H1 (cell line): ENCODE results near the gene ADRM1. TPM values are rescaled to one million over a fixed set of nuclear protein-coding genes. Genes with fewer than 3 reads are reported as not detected.

ENCODE experiments used
- CTCF ChIA-PET: fragments of 300-600 bp; sonication (Branson Sonifier 250); formaldehyde crosslinking; loops from one replicate; lab custom pipeline; 2021; ENCODE audit not compliant: partially characterized antibody; lab: Charles Lee
- POLR2A ChIA-PET: fragments of 300-600 bp; sonication (Branson Sonifier 250); formaldehyde crosslinking; loops from one replicate; lab custom pipeline; 2021; ENCODE audit warnings: inconsistent platforms; ENCODE audit not compliant: partially characterized antibody; lab: Charles Lee
- DNase-seq, 2 experiments: peaks; one replicate each; pipeline versions ENCODE4 v3.0.0 to v3.0.0-alpha.2; 2010 to 2022; ENCODE audit warnings: low spot score in 2 of 2, low read depth in 1 of 2, mixed read lengths in 1 of 2
- FAIRE-seq: peaks from 2 replicates; lab custom pipeline; 2011; peaks lifted over from hg19 to GRCh38; lab: Jason Lieb, UNC
- H2AFZ ChIP-seq: 2 replicates; pipeline ENCODE4 v1.8.1; 2012; ENCODE audit warnings: low read length, inconsistent platforms
- H2AK5ac ChIP-seq: 2 replicates; pipeline ENCODE4 v1.6.1; 2013; ENCODE audit warnings: low read depth, low read length
- H2BK120ac ChIP-seq: replicated peaks from 2 replicates; pipeline ENCODE3; 2013; ENCODE audit warnings: low read depth, low read length, inconsistent platforms
- H2BK12ac ChIP-seq: 2 replicates; pipeline ENCODE4 v1.6.1; 2013; ENCODE audit warnings: low read depth, low read length
- H2BK15ac ChIP-seq: 2 replicates; pipeline ENCODE4 v1.6.1; 2013; ENCODE audit warnings: low read length
- H2BK20ac ChIP-seq: 2 replicates; pipeline ENCODE4 v1.6.1; 2013; ENCODE audit warnings: low read length
- H2BK5ac ChIP-seq: 2 replicates; pipeline ENCODE4 v1.6.1; 2013; ENCODE audit warnings: low read depth, low read length
- H3K14ac ChIP-seq: 2 replicates; pipeline ENCODE4 v1.6.1; 2013; ENCODE audit warnings: inconsistent platforms; ENCODE audit not compliant: insufficient read length
- H3K18ac ChIP-seq: 2 replicates; pipeline ENCODE4 v1.6.1; 2013; ENCODE audit warnings: low read length; ENCODE audit errors: extremely low read depth
- H3K23ac ChIP-seq: 2 replicates; pipeline ENCODE4 v1.6.1; 2013; ENCODE audit warnings: inconsistent platforms; ENCODE audit not compliant: insufficient read length
- H3K23me2 ChIP-seq: 2 replicates; pipeline ENCODE4 v1.6.1; 2013; ENCODE audit warnings: low read depth, low read length
- H3K27ac ChIP-seq: 2 replicates; pipeline ENCODE4 v1.6.1; 2011; ENCODE audit warnings: low read depth, low read length, inconsistent platforms
- H3K27me3 ChIP-seq, 4 experiments: replicated peaks in 1 of 4; 1 replicate in 1 of 4; 2 replicates in 3 of 4; pipeline versions ENCODE4 v1.6.1 to v1.8.1; 2011 to 2013; ENCODE audit warnings: low read length in 3 of 4, mild to moderate bottlenecking in 3 of 4, inconsistent platforms in 2 of 4, mixed read lengths in 2 of 4, moderate library complexity in 1 of 4; ENCODE audit not compliant: control insufficient read depth in 3 of 4, insufficient read depth in 3 of 4; ENCODE audit errors: extremely low read depth in 1 of 4
- H3K36me3 ChIP-seq, 4 experiments: 2 replicates each; pipeline versions ENCODE4 v1.6.1 to v1.8.1; 2011 to 2013; ENCODE audit warnings: mild to moderate bottlenecking in 4 of 4, low read length in 3 of 4, moderate library complexity in 2 of 4, control low read depth in 1 of 4, inconsistent platforms in 1 of 4; ENCODE audit not compliant: insufficient read depth in 4 of 4, control insufficient read depth in 2 of 4
- H3K4ac ChIP-seq: replicated peaks from 2 replicates; pipeline ENCODE3; 2013; ENCODE audit warnings: low read length, low read depth, mixed read lengths, inconsistent platforms; ENCODE audit not compliant: insufficient read length
- H3K4me1 ChIP-seq, 4 experiments: replicated peaks in 1 of 4; 1 replicate in 1 of 4; 2 replicates in 3 of 4; pipeline versions ENCODE4 v1.6.1 to v1.8.1; 2011 to 2013; ENCODE audit warnings: low read length in 3 of 4, inconsistent platforms in 2 of 4, mixed read lengths in 1 of 4; ENCODE audit not compliant: insufficient read depth in 4 of 4, control insufficient read depth in 3 of 4
- H3K4me2 ChIP-seq, 2 experiments: 2 replicates each; pipeline versions ENCODE4 v1.6.1 to v1.8.1; 2011 to 2013; ENCODE audit warnings: low read depth in 2 of 2, low read length in 2 of 2, control low read depth in 1 of 2, inconsistent platforms in 1 of 2, mild to moderate bottlenecking in 1 of 2; ENCODE audit not compliant: insufficient read depth in 1 of 2
- H3K4me3 ChIP-seq, 4 experiments: fragments of 200-600, 300-600 bp in 1 of 4; sonication (generic), shearing (Covaris generic), sonication (Bioruptor Twin) in 1 of 4; 2 replicates each; pipeline versions ENCODE4 v1.5.1 to v1.8.1; 2011 to 2016; ENCODE audit warnings: low read length in 4 of 4, low read depth in 3 of 4, control low read depth in 2 of 4, inconsistent platforms in 2 of 4, mild to moderate bottlenecking in 2 of 4, mixed read lengths in 1 of 4, moderate library complexity in 1 of 4; ENCODE audit not compliant: insufficient read depth in 2 of 4; ENCODE audit errors: extremely low read depth in 1 of 4
- H3K56ac ChIP-seq: replicated peaks from 2 replicates; pipeline ENCODE3; 2013; ENCODE audit warnings: low read depth, mild to moderate bottlenecking, mixed read lengths, low read length, inconsistent platforms; ENCODE audit not compliant: insufficient read length
- H3K79me1 ChIP-seq: 2 replicates; pipeline ENCODE4 v1.6.1; 2013; ENCODE audit warnings: low read depth, low read length, control low read depth
- H3K79me2 ChIP-seq, 2 experiments: 2 replicates each; pipeline versions ENCODE4 v1.6.1 to v1.8.1; 2012 to 2013; ENCODE audit warnings: low read length in 2 of 2, mild to moderate bottlenecking in 2 of 2, inconsistent platforms in 1 of 2; ENCODE audit not compliant: insufficient read depth in 2 of 2, control insufficient read depth in 1 of 2
- H3K9ac ChIP-seq, 4 experiments: replicated peaks in 1 of 4; 1 replicate in 1 of 4; 2 replicates in 3 of 4; pipeline versions ENCODE4 v1.6.1 to v1.8.1; 2011 to 2013; ENCODE audit warnings: low read depth in 3 of 4, low read length in 3 of 4, control low read depth in 2 of 4, mild to moderate bottlenecking in 2 of 4, moderate library complexity in 2 of 4, inconsistent platforms in 1 of 4; ENCODE audit errors: extremely low read depth in 1 of 4
- H3K9me3 ChIP-seq, 2 experiments: 2 replicates each; pipeline versions ENCODE4 v1.6.1 to v1.8.1; 2012 to 2013; ENCODE audit warnings: mild to moderate bottlenecking in 2 of 2, moderate library complexity in 2 of 2, control low read depth in 1 of 2, inconsistent platforms in 1 of 2, low read depth in 1 of 2, low read length in 1 of 2, mixed read lengths in 1 of 2; ENCODE audit not compliant: insufficient read depth in 2 of 2
- H4K20me1 ChIP-seq, 2 experiments: replicated peaks in 1 of 2; 2 replicates each; pipeline versions ENCODE3 to v1.8.1; 2011 to 2013; ENCODE audit warnings: inconsistent platforms in 2 of 2, low read length in 2 of 2, mild to moderate bottlenecking in 1 of 2; ENCODE audit not compliant: insufficient read depth in 2 of 2, control insufficient read depth in 1 of 2
- H4K5ac ChIP-seq: 2 replicates; pipeline ENCODE4 v1.6.1; 2013; ENCODE audit warnings: low read length, low read depth, mixed read lengths, inconsistent platforms; ENCODE audit not compliant: insufficient read length
- H4K8ac ChIP-seq: 2 replicates; pipeline ENCODE4 v1.8.0; 2013; ENCODE audit warnings: mild to moderate bottlenecking, moderate library complexity, low read length, inconsistent platforms; ENCODE audit not compliant: insufficient read depth; ENCODE audit errors: extremely low read depth
- H4K91ac ChIP-seq: replicated peaks from 2 replicates; pipeline ENCODE3; 2013; ENCODE audit warnings: low read length, mixed read lengths, inconsistent platforms; ENCODE audit not compliant: insufficient read length
- POLR2AphosphoS5 ChIP-seq: IDR thresholded peaks from 2 replicates; pipeline ENCODE4 v1.6.1; 2011; ENCODE audit warnings: low read depth, low read length
- WGBS, 2 experiments: shearing (Covaris generic) in 1 of 2; methylation state at CpG; one replicate each; pipeline versions ENCODE4 v1.1.6 to v1.1.7; 2013 to 2015; ENCODE audit warnings: low lambda C conversion rate in 2 of 2, mixed read lengths in 2 of 2, inconsistent platforms in 1 of 2, low coverage in 1 of 2, missing lambda C conversion rate in 1 of 2; ENCODE audit not compliant: insufficient replicate concordance in 2 of 2, insufficient coverage in 1 of 2, insufficient read length in 1 of 2; ENCODE audit errors: extremely low coverage in 1 of 2, missing lambda C conversion rate in 1 of 2; 5-methylcytosine and 5-hydroxymethylcytosine counted together
- polyA plus RNA-seq, 7 experiments: library from polyadenylated mRNA; depleted of rRNA in 3 of 7; stranded (reverse) in 5 of 7; unstranded in 2 of 7; fragments of >200 nt in 5 of 7; fragments of 200-250 nt in 2 of 7; gene quantifications; 1 replicate in 5 of 7; 2 replicates in 1 of 7; 4 replicates in 1 of 7; pipeline versions ENCODE4 v1.2.1 to v1.2.3, GENCODE V29; 2011 to 2013; ENCODE audit warnings: missing spikeins in 2 of 7, mixed read lengths in 2 of 7
- total RNA-seq: library from RNA; stranded (reverse); fragmentation: NEBNext Ultra II Directional; extraction: Animal tissue kit (Norgen Biotek cat#: 25700); gene quantifications from 2 replicates; pipeline ENCODE4 v1.2.1, GENCODE V29; 2021
- TF ChIP-seq, protein P1 (sequence below): IDR thresholded peaks from 2 replicates; pipeline ENCODE4 v1.6.1; 2011; ENCODE audit warnings: low read depth, mild to moderate bottlenecking, low read length; ENCODE audit not compliant: insufficient read depth

ADRM1 gene
- total and polyA plus RNA-seq, 2 of the 8 experiments (the other 6 are each of a cell fraction or from before 2014, with no cell fraction given): 126 to 214 TPM

DNA sequence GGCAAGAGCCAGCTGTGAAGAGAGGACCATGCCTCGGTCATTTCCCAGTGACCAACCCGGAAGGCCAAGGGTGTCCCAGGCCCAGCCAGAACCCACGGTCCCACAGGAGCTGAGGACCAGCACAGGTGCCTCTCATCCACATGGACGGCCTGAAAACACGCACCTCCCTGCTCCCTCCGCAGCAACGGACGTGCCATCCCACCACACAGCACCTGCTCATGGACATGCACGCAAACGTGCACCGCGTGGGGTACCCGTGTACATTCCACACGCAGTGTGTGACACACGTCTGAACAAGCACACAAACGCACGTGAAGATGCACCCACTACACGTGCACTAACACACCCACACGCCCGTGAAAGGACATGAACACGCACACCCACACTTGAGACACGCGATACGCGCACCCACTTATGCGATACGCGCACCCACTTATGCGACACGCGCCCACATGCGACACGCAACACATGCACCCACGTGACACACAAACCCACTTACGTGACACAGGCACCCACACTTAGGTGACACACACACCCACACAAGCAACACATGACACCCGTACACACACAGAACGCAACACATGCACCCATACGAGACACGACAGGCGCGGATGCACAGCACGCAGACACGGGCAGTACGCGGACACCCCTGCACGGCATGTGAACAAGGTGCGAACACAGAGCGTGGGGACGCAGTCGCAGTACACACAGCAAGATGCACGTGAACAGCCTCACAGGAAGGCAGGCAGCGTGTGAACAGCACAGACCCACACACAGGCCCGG, 34.2 kb downstream of the ADRM1 start:
- H3K4me3 ChIP-seq: no peak overlapping the region

More for the DNA sequence above, 34.2 kb downstream of the ADRM1 start:
- peak overlapping the region; percentile 65 for H4K91ac ChIP-seq
- DNase-seq (no peak), FAIRE-seq (no peak)
- no peaks in the 10 kb centered on the region for H3K23me2 ChIP-seq
- no peak overlapping the region for H2BK120ac ChIP-seq
- no peaks in the 10 kb centered on the region for H3K9me3 ChIP-seq
- WGBS, 2 experiments: 95% methylated on average over 52 of the region's 53 CpGs; no CpG with 5 or more reads in 1 of the 2 experiments
- no peak overlapping the region for H3K56ac ChIP-seq
- H3K79me2 ChIP-seq: peaks cover 0 to 2% of the 10 kb centered on the region in 2 experiments; a peak in 1 of 4 replicates
- H3K18ac ChIP-seq: no peak overlapping the region
- H3K27ac ChIP-seq: no peak overlapping the region
- ChIA-PET POLR2A (interaction anchor here (0.8 to 1.5 kb wide), 11 partner anchors 9 to 57 kb away, joined by 3 to 10 read pairs (median 4); no protein-coding TSS in a partner anchor), CTCF (interaction anchor here (0.6 to 1.7 kb wide), 4 partner anchors 38 to 46 kb away, joined by 3 to 7 read pairs (median 3); no protein-coding TSS in a partner anchor)
- no peak overlapping the region for H3K4ac ChIP-seq
- no peaks in the 10 kb centered on the region for H3K4me1 ChIP-seq
- peak overlapping the region; percentile 11 for H4K8ac ChIP-seq
- no peak overlapping the region for H4K5ac ChIP-seq
- H2BK12ac ChIP-seq: peak overlapping the region; percentile 29; the same call in 1 of the 2 replicates
- 0 out of 2 replicates have a peak, but pooled peaks cover 3% of the 10 kb centered on the region for H3K79me1 ChIP-seq
- H3K4me2 ChIP-seq: no peak overlapping the region
- peaks cover 19 to 71% (median 49%) of the 10 kb centered on the region in 4 experiments for H3K36me3 ChIP-seq
- no peak overlapping the region for H3K9ac ChIP-seq
- no peaks in the 10 kb centered on the region for H3K27me3 ChIP-seq
- H3K23ac ChIP-seq: no peak overlapping the region
- no peak overlapping the region for H3K14ac ChIP-seq
- no peak overlapping the region for H2AK5ac ChIP-seq
- H4K20me1 ChIP-seq: peaks cover 0 to 33% of the 10 kb centered on the region in 2 experiments
- H2BK20ac ChIP-seq: no peak overlapping the region
- peak overlapping the region; percentile 13; the same call in 1 of the 2 replicates for H2BK5ac ChIP-seq
- H2BK15ac ChIP-seq: no peak overlapping the region
- no peak overlapping the region for H2AFZ ChIP-seq
- peak; percentile 42; the same call in 1 of the 2 replicates for TF ChIP-seq POLR2AphosphoS5
- TF ChIP-seq, protein P1, sequence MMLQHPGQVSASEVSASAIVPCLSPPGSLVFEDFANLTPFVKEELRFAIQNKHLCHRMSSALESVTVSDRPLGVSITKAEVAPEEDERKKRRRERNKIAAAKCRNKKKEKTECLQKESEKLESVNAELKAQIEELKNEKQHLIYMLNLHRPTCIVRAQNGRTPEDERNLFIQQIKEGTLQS: no peak
